HG03064 (cell line): ENCODE data around the gene MYO1E.
"Not testable (repeated sequence)": the region's sequence is repeated elsewhere in the genome, so short reads cannot be mapped to it uniquely, and the experiment has no call there.

ENCODE experiments used
- ATAC-seq: cut with Tn5 transposase; IDR thresholded peaks from one replicate; pipeline ENCODE4 v1.9.1; 2021; ENCODE audit warnings: low read depth; ENCODE audit not compliant: unreplicated experiment

MYO1E gene

DNA sequence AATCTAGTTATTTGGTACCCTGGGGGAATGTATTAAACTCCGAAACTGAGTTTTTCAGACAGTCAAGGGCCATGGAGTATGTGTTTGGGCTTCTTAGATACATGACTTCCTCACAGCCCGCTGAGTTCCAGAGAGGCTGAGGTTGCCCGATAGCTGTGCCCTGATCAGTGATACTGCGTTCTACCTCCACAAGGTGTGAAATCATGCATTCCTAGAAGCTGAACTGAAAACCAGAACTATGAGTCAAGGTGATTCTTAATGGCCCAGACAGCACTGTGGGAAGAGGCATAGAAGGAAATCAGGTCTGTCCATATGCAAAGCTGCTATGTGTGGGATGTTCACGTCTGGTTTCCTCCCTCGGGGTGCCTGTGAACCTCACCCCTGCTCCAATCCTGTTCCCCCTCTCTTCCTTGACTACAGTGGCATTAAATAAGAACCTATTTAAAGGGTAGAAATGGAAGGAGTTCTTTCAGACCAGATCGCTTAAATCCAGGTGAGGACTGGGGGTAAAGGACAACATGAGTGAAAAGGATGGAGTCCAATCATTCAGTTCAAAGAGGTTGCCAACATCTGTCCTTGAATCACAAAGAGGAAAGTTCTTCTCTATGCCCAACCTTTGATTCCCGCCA is 74.3 kb downstream of the MYO1E start:
- ATAC-seq, result peak; percentile 70

DNA sequence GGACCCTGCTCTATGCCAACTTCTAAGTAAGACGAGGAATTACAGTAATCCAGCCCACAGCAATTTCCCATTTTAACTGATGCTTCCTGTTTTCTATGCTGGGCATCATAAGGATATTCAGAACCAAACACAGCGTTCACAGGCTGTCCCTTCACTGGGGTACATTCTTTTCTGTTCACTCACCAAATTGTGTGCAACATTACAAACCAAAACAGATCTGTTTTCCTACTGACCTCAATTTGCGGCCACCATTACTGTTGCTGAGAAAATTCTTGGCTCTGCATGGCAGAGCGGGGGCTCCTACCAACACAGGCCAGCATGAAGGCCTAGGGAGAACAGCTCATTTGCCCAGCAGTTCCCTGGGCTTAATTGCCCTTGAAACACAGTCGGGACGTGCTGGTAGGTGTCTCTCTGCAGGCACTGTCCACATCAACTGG is 76.5 kb downstream of the MYO1E start:
- no peak for ATAC-seq

DNA sequence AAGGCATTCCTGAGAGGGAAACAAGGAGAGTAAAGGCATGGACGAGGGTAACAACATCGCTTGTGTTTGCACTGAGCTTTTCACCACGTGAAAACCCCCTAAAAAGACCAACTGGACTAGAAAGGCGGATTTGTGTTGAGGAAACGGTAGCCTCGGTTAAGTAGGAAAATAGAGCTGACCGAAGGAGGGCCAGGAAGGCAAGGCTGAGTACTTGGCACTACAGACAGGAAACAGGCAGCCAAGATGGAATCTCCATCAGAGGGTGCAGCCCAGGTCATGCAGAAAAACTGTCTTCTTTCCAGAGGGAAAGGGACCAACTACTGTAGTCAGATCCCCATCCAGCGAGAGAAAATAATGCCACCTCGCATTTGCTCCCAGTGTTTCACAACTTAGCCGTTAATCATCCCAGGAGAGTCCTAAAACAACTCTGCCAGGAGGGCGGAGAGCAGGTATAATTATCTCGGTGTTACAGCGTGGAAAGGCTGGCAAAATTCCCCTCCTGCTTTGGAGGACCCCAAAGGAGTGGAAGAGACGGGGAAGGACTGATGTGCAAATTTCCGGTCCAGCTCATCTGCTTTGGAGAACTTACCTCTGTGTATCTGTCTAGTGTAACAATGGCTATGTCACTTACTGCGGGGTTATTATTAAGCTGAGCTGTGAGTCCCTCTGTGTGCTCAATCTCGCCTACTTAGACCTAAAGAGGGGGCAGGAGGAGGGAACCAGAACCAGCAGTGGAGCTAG is 77.2 kb downstream of the MYO1E start:
- ATAC-seq, result no peak

GRCh38 chr15:59294574-59295260 is 78.0 kb downstream of the MYO1E start:
- ATAC-seq, result no peak

DNA sequence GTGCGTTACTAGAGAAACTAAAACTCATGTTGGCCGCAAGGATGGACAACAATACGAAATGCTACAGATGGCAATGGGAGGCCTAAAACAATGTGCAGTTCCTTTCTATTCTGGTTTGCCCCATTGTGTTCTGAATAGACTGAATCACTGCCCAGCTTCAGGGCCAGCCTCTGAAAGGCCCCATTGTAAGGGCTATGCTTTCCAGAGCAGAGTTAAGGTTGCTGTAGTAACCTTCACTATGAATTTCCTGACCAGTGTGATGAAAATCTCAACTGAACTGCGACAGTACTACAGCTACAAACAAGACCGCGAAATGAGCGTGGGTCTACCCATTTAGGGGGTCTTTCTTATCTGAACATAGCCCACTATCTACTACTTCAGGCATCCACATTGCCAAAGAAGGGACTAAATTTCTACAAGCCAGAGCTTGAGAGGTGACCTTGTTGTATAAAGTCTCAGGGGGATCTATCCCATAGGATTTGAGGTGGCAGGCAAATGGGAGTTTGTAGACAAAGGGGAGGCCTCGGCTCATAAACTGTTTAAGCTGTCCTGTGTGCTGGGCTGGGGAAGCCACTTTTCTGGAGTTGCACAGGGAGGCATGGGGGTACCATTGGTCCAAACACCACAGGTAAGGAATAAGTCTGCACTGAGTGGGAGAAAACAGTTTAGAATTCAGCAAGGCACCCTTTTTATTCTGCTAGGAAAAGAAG is 80.1 kb downstream of the MYO1E start:
- ATAC-seq, result no peak

DNA sequence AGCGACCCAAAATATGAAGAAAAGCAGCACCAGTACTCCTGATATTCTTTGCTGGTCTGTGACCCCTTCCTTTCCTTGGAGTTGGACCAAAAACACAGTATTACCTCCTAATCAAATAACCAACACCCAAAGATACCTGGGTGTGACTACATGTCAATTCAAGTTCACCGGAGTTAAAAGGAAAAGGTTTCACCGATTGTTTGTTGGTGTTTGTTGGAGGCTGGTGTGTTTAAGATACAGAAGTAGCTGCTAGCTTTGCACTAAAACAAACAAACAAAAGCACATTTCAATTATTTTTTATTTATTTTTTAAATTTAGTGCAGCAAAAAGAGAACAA is 81.5 kb downstream of the MYO1E start:
- no peak for ATAC-seq

DNA sequence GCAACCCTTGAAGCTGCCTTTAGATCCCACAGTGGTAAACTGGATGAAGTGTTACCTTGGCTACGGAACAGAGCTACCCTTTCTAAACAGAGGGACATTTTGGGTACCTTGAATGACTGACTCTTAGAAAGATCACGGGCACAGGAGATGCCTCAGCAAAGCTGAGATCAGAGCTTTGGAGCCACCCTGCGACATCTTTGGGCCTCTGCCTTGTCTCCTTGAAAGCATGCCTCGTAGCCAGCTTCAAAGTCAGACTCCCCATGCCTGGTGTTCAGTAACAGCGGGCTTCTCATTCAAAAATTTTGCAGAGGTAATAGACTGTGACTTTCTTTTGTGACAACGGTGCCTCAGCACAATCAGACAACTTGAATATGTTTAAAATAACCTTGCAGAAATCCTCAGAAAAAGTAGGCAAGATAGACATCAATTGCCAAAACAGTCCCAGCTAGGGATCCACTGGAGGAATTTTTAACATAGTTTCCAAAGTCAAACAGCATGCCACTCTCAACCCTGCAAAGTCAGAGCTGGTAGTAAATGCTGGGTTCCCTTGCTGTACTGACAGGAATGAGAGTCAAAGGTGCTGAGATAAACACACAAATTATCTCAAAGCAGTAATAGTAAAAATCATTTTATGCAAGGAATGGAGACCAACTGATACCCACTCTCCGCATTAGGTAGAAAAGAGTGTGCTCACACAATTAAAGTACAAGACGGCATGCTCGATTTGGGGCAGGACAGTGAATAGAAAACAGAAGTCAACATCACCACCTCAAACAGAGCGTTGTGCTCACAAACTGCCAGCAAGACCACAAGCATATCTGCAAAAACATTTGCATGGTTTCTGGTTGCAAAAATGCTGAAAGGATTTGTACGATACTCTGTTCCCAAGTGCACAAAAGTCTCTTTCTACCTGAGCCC is 82.1 kb downstream of the MYO1E start:
- no peak for ATAC-seq

DNA sequence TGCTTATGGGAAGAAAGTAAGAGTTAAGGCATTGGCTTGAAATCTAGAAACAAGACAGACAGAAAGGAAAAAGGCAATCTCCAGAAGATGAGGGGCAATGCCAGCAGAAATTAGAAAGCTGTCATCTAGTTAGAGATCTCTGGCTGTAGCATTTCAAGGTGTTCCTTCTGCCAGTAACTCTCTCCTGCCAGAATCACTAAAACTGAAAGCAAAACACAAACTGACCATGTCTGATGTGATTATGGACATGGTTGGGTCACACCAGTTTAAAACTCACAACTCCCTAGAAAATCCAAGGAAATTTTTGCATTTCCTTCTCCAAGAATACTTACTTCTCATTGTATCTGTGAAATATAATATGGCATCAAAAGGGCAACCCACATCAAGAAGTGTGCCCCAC is 83.1 kb downstream of the MYO1E start:
- ATAC-seq, result no peak

DNA sequence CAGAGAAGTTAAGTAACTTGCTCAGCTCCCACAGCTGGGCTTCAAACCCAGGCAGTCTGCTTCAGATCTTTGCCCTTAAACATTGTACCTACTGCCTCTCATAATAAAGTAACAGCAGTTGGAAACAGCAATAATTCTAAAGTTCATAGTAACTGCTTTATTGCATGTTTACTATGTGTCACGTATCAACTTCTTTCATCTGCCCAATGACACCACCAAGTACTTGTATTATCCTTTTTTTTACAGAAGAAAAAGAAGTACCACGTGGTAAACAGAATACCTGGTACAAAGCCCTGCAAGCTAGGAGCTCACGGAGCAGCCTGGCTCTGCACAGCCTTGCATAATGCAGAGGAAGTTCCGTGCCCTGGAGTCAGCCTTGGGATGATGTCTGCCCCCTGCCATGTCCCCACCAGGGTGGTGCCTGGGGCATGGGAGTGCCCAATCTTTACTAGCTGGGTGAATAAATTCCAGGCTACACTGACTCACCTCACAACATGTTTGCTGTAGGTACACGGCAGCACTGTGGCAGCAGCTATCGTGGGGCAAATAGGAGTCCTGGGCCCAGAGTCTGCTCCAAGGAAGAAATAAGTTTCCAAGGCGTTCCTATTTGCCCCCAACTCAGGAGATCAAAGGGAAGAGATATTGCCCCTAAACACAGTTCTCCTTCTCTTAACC is 88.8 kb downstream of the MYO1E start:
- no peak for ATAC-seq

- no peak for ATAC-seq
Observed at GRCh38 chr15:59282515-59283337, 89.9 kb downstream of the MYO1E start.

- ATAC-seq, result no peak
Observed at GRCh38 chr15:59281699-59282098, 91.0 kb downstream of the MYO1E start.

- no peak for ATAC-seq
Observed at GRCh38 chr15:59280855-59281254, 91.8 kb downstream of the MYO1E start.

DNA sequence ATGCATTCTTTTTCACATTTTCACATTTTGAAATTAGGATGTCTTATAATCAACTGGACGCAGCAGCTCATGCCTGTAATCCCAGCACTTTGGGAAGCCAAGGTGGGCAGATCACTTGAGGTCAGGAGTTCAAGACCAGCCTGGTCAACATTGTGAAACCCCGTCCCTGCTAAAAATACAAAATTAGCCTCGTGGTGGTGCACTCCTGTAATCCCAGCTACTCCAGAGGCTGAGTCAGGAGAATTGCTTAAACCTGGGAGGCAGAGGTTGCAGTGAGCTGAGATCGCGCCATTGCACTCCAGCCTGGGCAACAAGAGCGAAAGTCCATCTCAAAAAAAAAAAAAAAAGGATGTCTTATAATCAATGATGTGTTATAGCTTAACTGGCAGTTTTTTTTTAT is 92.4 kb downstream of the MYO1E start:
- not testable (repeated sequence) for ATAC-seq

GRCh38 chr15:59279023-59279422 is 93.6 kb downstream of the MYO1E start:
- no peak for ATAC-seq

- no peak for ATAC-seq
Observed at GRCh38 chr15:59278120-59278519, 94.6 kb downstream of the MYO1E start.

DNA sequence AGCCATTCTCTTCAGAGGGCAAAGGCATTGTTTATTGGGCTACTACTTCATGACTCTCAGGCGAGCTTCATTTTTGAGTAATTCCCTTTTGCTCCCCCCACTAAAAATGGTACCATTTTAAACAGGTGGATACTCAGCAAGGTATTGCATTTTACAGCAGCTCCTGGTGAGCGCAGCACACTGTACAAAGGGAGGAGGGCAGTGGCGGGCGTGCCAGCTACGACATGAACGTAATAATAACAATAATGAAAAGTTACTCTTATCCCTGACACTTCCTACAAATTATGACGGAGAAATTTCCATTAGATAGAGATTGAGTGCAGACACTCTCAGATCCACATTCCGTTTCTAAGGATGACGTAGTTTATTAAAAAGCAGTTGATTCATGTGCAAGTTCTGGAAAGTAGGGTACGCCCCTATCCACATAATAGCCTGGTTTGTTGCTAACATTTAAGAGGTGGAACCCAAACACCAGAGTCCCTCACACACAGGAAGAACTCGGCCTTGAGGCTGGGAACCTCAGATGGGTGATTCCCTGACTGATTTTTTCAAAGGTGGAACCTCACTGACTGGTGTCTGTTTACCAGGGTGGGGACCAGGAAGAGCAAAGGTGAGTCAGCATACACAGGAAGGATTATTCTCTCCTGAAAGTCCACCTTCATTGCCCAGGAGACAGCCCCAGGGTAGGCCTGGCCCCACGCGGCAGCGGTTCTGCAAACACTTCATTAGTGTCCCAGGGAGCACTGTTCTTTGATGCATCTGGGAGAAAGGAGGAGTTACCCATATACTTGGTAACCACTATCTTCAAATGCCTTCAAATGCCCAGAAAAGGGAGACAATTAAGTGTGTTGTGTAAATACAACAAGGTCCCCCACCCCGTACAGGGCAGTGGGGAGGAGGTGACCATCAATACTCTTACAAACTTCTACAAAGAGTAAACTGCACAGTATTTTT is 96.2 kb downstream of the MYO1E start:
- ATAC-seq, result no peak

- no peak for ATAC-seq
Observed at GRCh38 chr15:59274126-59274970, 98.3 kb downstream of the MYO1E start.
